ENCODE data around the gene WDR27. TPM values are rescaled to one million over a fixed set of nuclear protein-coding genes. Genes with fewer than 3 reads are reported as not detected.

Gene WDR27
- total RNA-seq, 6 donors from 2014 or later: 20.1 to 80.7 (median 40.3) TPM

DNA sequence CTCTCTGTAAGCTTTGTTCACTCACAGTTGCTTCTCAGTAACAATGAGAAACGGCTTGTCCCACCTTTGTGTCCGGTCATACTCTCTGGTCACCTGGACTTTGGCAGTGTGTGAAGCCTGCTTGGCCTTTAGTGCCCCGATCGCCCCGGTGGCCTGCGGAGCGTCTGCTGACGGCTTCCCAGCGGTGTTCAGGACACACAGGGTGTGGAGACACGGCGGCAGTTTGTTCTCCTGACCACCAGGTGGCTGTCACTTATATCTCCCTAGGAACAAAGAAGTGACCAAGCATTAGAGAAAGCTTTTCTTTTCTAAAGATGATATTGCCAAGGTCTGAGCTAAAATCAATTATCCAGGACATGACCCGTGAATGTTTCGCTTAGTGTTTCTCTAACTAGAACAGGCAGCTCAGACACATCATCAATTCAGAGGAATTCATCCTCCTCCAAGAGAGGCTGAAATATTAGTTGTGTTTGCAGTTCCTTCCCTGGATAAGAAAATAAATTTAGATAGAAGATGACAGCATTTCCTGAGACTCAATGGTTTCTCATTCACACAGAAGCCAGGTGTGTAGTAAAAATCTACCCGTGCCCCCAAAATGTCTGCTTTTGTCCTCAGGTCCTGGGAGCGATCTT lies 280.8 kb downstream of the WDR27 start:
- Histone ChIP-seq H3K4me3 (no peak overlapping the region), H3K27me3 (no peaks in the 10 kb centered on the region), H3K4me1 (peaks cover 0 to 2% (median 0%) of the 10 kb centered on the region in 4 donors), H3K27ac (no peak overlapping the region), H3K36me3 (no peaks in the 10 kb centered on the region), H3K9me3 (no peaks in the 10 kb centered on the region)
- ATAC-seq (ENCODE audit: low FRiP score in 2 of 2): no peak
- no peak for DNase-seq
- 65 to 68% methylated on average over 15 of the region's 15 CpGs for WGBS, 2 donors
- TF ChIP-seq POLR2A (IDR thresholded peaks at IDR 0.05) (no peak), EP300 (IDR thresholded peaks at IDR 0.05) (no peak), POLR2AphosphoS5 (IDR thresholded peaks at IDR 0.05) (no peak)
- TF ChIP-seq, protein P1, sequence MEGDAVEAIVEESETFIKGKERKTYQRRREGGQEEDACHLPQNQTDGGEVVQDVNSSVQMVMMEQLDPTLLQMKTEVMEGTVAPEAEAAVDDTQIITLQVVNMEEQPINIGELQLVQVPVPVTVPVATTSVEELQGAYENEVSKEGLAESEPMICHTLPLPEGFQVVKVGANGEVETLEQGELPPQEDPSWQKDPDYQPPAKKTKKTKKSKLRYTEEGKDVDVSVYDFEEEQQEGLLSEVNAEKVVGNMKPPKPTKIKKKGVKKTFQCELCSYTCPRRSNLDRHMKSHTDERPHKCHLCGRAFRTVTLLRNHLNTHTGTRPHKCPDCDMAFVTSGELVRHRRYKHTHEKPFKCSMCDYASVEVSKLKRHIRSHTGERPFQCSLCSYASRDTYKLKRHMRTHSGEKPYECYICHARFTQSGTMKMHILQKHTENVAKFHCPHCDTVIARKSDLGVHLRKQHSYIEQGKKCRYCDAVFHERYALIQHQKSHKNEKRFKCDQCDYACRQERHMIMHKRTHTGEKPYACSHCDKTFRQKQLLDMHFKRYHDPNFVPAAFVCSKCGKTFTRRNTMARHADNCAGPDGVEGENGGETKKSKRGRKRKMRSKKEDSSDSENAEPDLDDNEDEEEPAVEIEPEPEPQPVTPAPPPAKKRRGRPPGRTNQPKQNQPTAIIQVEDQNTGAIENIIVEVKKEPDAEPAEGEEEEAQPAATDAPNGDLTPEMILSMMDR (IDR thresholded peaks at IDR 0.05): peak in 5 of 6 experiments; percentile 13 to 40 (median 32)

DNA sequence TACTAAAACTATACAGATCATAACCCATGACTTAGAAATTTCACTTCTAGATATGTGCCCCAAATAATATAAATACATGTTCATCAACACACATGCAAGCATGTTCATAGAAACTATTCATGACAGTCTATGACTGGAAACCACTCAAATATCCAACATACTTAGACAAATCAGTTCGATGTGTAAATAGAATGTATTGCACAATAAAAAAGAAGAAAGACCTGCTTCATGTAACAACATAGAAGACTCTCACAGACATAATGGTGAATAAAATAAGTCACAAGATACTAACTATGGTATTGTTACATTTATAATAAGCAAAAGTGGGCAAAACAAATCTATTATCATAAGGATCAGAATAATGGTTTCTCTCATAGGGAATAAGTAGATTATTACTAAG lies 284.7 kb downstream of the WDR27 start:
- Histone ChIP-seq H3K4me3 (no peak overlapping the region), H3K9me3 (peaks cover 0 to 11% (median 2%) of the 10 kb centered on the region in 4 donors), H3K4me1 (peaks cover 0 to 6% (median 0%) of the 10 kb centered on the region in 4 donors), H3K27me3 (no peaks in the 10 kb centered on the region), H3K36me3 (no peaks in the 10 kb centered on the region), H3K27ac (peak overlapping the region in 3 of 4 donors; percentile 9 to 64 (median 46))
- no peak for DNase-seq
- no peak for TF ChIP-seq EP300 (IDR thresholded peaks at IDR 0.05)
- TF ChIP-seq POLR2AphosphoS5 (IDR thresholded peaks at IDR 0.05): no peak
- TF ChIP-seq, protein P1 (IDR thresholded peaks at IDR 0.05): no peak
- no peak for TF ChIP-seq POLR2A (IDR thresholded peaks at IDR 0.05)
- WGBS, 2 donors: 76 to 83% methylated on average over 1 of the region's 1 CpG
- ATAC-seq (ENCODE audit: low FRiP score in 2 of 2): no peak

DNA sequence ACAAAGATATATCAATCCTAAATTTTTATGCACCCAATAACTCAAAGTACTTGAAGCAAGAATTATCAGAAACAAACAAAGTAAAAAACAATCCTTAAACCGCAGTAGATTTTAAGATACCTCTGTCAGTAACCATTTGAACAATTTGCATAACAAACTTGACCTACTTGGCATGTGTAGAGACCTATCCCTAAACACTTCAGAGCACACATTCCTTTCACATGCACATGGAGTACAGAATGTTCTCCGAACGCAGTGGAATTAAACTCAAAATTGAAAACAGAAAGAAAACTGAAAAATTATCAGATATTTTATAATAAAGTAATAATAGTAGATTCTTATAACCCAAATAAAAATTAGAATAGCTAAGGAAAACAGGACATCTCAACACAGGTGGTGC lies 285.6 kb downstream of the WDR27 start:
- no peaks in the 10 kb centered on the region for H3K36me3 ChIP-seq
- no peak for ATAC-seq (ENCODE audit: low FRiP score in 2 of 2)
- peaks cover 0 to 11% (median 2%) of the 10 kb centered on the region in 4 donors for H3K9me3 ChIP-seq
- H3K4me3 ChIP-seq: no peak overlapping the region
- no peak for TF ChIP-seq POLR2A (IDR thresholded peaks at IDR 0.05)
- TF ChIP-seq, protein P1 (IDR thresholded peaks at IDR 0.05): no peak
- TF ChIP-seq EP300 (IDR thresholded peaks at IDR 0.05): peak in 2 of 4 donors; percentile 78 to 82
- peak in 1 of 2 donors; percentile 47 for TF ChIP-seq POLR2AphosphoS5 (IDR thresholded peaks at IDR 0.05)
- 47 to 67% methylated on average over 3 of the region's 3 CpGs for WGBS, 2 donors
- DNase-seq: no peak
- H3K4me1 ChIP-seq: peaks cover 0 to 4% (median 0%) of the 10 kb centered on the region in 4 donors
- H3K27me3 ChIP-seq: no peaks in the 10 kb centered on the region
- H3K27ac ChIP-seq: peak overlapping the region in 3 of 4 donors; percentile 9 to 64 (median 46)

DNA sequence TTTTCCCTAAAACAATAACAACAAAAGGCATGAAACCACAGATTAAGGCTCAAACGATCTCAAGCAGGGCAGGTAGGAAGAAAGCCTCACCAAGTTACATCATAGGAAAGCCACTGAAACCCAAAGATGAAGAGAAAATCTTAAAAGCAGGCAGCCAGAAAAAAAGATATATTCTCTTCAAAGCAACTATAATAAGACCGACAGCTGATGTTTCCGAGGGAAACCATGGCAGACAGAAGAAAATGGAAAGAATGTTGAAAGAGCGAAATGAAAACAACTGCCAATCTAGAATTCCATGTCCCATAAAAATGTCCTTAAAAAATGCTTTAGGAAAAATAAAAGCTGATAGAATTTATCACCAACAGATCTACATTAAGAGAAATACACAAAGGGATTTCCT lies 286.6 kb downstream of the WDR27 start:
- no peak for ATAC-seq (ENCODE audit: low FRiP score in 2 of 2)

More for the DNA sequence above, 286.6 kb downstream of the WDR27 start:
- no peak overlapping the region for H3K4me3 ChIP-seq
- no peaks in the 10 kb centered on the region for H3K36me3 ChIP-seq
- TF ChIP-seq, protein P1 (IDR thresholded peaks at IDR 0.05): no peak
- H3K27ac ChIP-seq: no peak overlapping the region
- no peak for DNase-seq
- peaks cover 0 to 11% (median 2%) of the 10 kb centered on the region in 4 donors for H3K9me3 ChIP-seq
- no peaks in the 10 kb centered on the region for H3K27me3 ChIP-seq
- peaks cover 0 to 3% (median 0%) of the 10 kb centered on the region in 4 donors for H3K4me1 ChIP-seq
- 89 to 92% methylated on average over 4 of the region's 4 CpGs for WGBS, 2 donors
